Measurements from ENCODE around the gene NSG1. TPM values are rescaled to one million over a fixed set of nuclear protein-coding genes. Genes with fewer than 3 reads are reported as not detected.

The NSG1 gene
- total RNA-seq, 2 donors from 2014 or later: 0.27 to 0.56 TPM

GRCh38 chr4:4388836-4389575, 2.1 kb downstream of the NSG1 start:
- TF ChIP-seq CTCF (IDR thresholded peaks at IDR 0.05): no peak
- peaks cover 6 to 24% of the 10 kb centered on the region in 2 donors for H3K4me1 ChIP-seq (ENCODE audit: control insufficient read depth in 1 of 2, low read depth in 2 of 2)
- ATAC-seq (ENCODE audit: insufficient number of reproducible peaks, low FRiP score, low read depth) (no peak), DNase-seq (ENCODE audit: low spot score) (no peak)
- H3K27ac ChIP-seq: no peak overlapping the region
- H3K9me3 ChIP-seq: no peaks in the 10 kb centered on the region
- H3K36me3 ChIP-seq: no peaks in the 10 kb centered on the region
- no peak overlapping the region for H3K4me3 ChIP-seq
- H3K27me3 ChIP-seq (replicated peaks; ENCODE audit: insufficient read depth): no peaks in the 10 kb centered on the region

DNA sequence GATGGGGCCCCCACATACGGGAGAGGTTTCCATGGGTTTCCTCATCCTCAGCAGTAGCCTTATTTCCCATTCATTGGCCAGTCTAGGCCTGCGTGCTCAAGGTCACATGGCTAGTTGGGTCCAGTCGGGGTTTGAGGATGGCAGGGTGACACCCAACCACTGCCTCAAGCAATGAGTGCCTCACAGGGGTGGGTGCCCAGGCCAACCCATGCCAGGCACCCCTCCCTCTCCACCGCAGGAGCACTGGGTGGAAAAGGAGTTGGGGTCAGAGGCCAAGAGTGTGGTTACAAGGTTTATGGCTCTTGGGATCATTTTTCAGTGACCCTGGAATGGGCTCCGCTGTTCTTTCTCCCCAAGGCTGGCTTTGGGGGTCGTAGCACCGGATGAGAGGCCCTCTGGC, 3.1 kb downstream of the NSG1 start:
- DNase-seq (ENCODE audit: low spot score) (no peak), ATAC-seq (ENCODE audit: insufficient number of reproducible peaks, low FRiP score, low read depth) (no peak)
- no peaks in the 10 kb centered on the region for H3K27me3 ChIP-seq (replicated peaks; ENCODE audit: insufficient read depth)
- no peaks in the 10 kb centered on the region for H3K36me3 ChIP-seq
- H3K9me3 ChIP-seq: no peaks in the 10 kb centered on the region
- no peak overlapping the region for H3K4me3 ChIP-seq
- H3K4me1 ChIP-seq (ENCODE audit: control insufficient read depth in 1 of 2, low read depth in 2 of 2): peaks cover 6 to 24% of the 10 kb centered on the region in 2 donors
- no peak for TF ChIP-seq CTCF (IDR thresholded peaks at IDR 0.05)
- H3K27ac ChIP-seq: no peak overlapping the region

GRCh38 chr4:4390515-4391240, 3.8 kb downstream of the NSG1 start:
- H3K27ac ChIP-seq: no peak overlapping the region
- no peak for TF ChIP-seq CTCF (IDR thresholded peaks at IDR 0.05)
- no peak for DNase-seq (ENCODE audit: low spot score)
- H3K9me3 ChIP-seq: no peaks in the 10 kb centered on the region
- no peaks in the 10 kb centered on the region for H3K27me3 ChIP-seq (replicated peaks; ENCODE audit: insufficient read depth)
- no peak overlapping the region for H3K4me3 ChIP-seq
- peaks cover 6 to 24% of the 10 kb centered on the region in 2 donors for H3K4me1 ChIP-seq (ENCODE audit: control insufficient read depth in 1 of 2, low read depth in 2 of 2)
- ATAC-seq (ENCODE audit: insufficient number of reproducible peaks, low FRiP score, low read depth): no peak
- no peaks in the 10 kb centered on the region for H3K36me3 ChIP-seq

DNA sequence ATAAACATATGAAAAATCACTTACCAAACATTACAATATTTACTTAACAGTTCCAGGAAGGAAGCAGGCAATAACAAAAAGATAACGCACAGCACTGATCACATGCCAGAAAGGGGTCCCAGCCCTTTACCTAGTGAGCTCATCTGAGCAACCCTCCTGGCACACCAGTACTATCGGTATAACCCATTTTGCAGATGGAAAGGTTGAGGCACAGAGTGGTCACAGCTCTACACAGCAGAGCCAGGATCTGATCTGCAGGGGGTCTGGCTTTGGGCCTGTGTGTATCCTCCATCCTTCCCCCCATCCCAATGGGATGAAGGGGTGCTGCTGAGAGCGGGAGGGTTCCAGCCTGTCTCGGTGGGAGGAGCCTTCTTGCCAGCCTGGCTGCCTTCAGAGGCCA, 5.0 kb downstream of the NSG1 start:
- Histone ChIP-seq H3K27ac (no peak overlapping the region), H3K36me3 (no peaks in the 10 kb centered on the region), H3K27me3 (replicated peaks; ENCODE audit: insufficient read depth) (no peaks in the 10 kb centered on the region), H3K4me1 (ENCODE audit: control insufficient read depth in 1 of 2, low read depth in 2 of 2) (peaks cover 6 to 12% of the 10 kb centered on the region in 2 donors), H3K9me3 (no peaks in the 10 kb centered on the region), H3K4me3 (no peak overlapping the region)
- no peak for TF ChIP-seq CTCF (IDR thresholded peaks at IDR 0.05)
- DNase-seq (ENCODE audit: low spot score): no peak
- ATAC-seq (ENCODE audit: insufficient number of reproducible peaks, low FRiP score, low read depth): no peak

GRCh38 chr4:4392501-4393183, 5.7 kb downstream of the NSG1 start:
- ATAC-seq (ENCODE audit: insufficient number of reproducible peaks, low FRiP score, low read depth) (no peak), DNase-seq (ENCODE audit: low spot score) (no peak)
- Histone ChIP-seq H3K36me3 (no peaks in the 10 kb centered on the region), H3K27me3 (replicated peaks; ENCODE audit: insufficient read depth) (no peaks in the 10 kb centered on the region), H3K9me3 (no peaks in the 10 kb centered on the region), H3K27ac (no peak overlapping the region), H3K4me3 (no peak overlapping the region), H3K4me1 (ENCODE audit: control insufficient read depth in 1 of 2, low read depth in 2 of 2) (peaks cover 4% of the 10 kb centered on the region in 2 donors)
- TF ChIP-seq CTCF (IDR thresholded peaks at IDR 0.05): no peak
